Ascending aorta (tissue), 2 donors: ENCODE measurements around the gene DRAP1. TPM values are rescaled to one million over a fixed set of nuclear protein-coding genes. Genes with fewer than 3 reads are reported as not detected.

Experiments
- DNase-seq, 2 donors: peaks; one replicate each; pipeline ENCODE4 v3.0.0-alpha.2; 2019; ENCODE audit warnings: low spot score in 2 of 2
- H3K27ac ChIP-seq, 2 donors: fragments of 200-600 bp; sonication (generic); one replicate each; pipeline ENCODE4 v1.5.1; 2016 to 2017; ENCODE audit warnings: mild to moderate bottlenecking in 1 of 2
- H3K27me3 ChIP-seq: fragments of 200-600 bp; sonication (generic); one replicate; pipeline ENCODE4 v1.5.1; 2017
- H3K36me3 ChIP-seq, 2 donors: fragments of 200-600 bp; sonication (generic); one replicate each; pipeline ENCODE4 v1.5.1; 2016
- H3K4me1 ChIP-seq, 2 donors: fragments of 200-600 bp; sonication (generic); one replicate each; pipeline ENCODE4 v1.5.1; 2016 to 2017; ENCODE audit warnings: mild to moderate bottlenecking in 1 of 2
- H3K4me3 ChIP-seq, 2 donors: fragments of 200-600 bp; sonication (generic); one replicate each; pipeline ENCODE4 v1.5.1; 2016 to 2017; ENCODE audit warnings: mild to moderate bottlenecking in 1 of 2
- H3K9me3 ChIP-seq, 2 donors: fragments of 200-600 bp; sonication (generic); one replicate each; pipeline ENCODE4 v1.5.1; 2016
- intact Hi-C: fragments of 100-400 bp; cut with DNase I; formaldehyde crosslinking; loops from one replicate; pipeline ENCODE4 v1.15.1; 2023
- total RNA-seq: library from RNA; depleted of rRNA; stranded (reverse); fragments of >200 nt; gene quantifications from one replicate; pipeline ENCODE4 v1.1.0, GENCODE V29; 2016
- TF ChIP-seq, protein P1 (sequence below), 3 experiments: fragments of 200-600 bp in 2 of 3; fragments of 450-650 bp in 1 of 3; sonication (generic) in 2 of 3; IDR thresholded peaks; one replicate each; pipeline ENCODE4 v1.5.1; 2016 to 2019; ENCODE audit warnings: antibody characterized with exemption in 3 of 3, mild to moderate bottlenecking in 1 of 3, moderate library complexity in 1 of 3

Gene DRAP1
- total RNA-seq, 1 donor from 2014 or later, result 135 TPM

DNA sequence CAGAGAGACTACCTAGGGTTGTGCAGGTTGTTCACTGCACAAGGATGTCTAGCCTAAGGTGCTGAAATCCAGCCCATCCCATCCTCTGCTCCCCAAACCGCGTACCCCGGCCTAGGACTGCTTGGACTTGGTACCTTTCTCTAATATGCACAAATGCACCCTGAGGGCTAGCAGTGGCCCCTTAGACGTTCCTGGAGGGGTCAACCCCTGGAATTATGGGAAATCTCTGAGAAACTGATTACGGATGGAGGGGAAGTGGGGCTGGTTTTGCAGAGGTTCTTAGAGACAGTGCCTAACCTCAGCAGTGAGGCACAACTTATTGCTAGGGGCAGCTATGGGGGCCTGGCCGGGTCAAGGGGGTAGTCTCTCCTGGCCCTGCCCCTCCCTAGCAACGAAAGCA, 2.8 kb upstream of the DRAP1 start:
- peak overlapping the region in 1 of 2 donors; percentile 98 for H3K4me3 ChIP-seq
- H3K27me3 ChIP-seq, result no peaks in the 10 kb centered on the region
- peak overlapping the region; percentile 96 to 98 for H3K27ac ChIP-seq
- peaks cover 47 to 63% of the 10 kb centered on the region in 2 donors for H3K4me1 ChIP-seq
- TF ChIP-seq, protein P1, sequence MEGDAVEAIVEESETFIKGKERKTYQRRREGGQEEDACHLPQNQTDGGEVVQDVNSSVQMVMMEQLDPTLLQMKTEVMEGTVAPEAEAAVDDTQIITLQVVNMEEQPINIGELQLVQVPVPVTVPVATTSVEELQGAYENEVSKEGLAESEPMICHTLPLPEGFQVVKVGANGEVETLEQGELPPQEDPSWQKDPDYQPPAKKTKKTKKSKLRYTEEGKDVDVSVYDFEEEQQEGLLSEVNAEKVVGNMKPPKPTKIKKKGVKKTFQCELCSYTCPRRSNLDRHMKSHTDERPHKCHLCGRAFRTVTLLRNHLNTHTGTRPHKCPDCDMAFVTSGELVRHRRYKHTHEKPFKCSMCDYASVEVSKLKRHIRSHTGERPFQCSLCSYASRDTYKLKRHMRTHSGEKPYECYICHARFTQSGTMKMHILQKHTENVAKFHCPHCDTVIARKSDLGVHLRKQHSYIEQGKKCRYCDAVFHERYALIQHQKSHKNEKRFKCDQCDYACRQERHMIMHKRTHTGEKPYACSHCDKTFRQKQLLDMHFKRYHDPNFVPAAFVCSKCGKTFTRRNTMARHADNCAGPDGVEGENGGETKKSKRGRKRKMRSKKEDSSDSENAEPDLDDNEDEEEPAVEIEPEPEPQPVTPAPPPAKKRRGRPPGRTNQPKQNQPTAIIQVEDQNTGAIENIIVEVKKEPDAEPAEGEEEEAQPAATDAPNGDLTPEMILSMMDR (IDR thresholded peaks at IDR 0.05), result no peak
- intact Hi-C loops, result loop anchor here (5.0 kb wide), 1 partner anchor 254 kb away; the partner anchor contains the start of gene RELA
- no peak for DNase-seq
- peaks cover 0 to 5% of the 10 kb centered on the region in 2 donors for H3K36me3 ChIP-seq
- no peaks in the 10 kb centered on the region for H3K9me3 ChIP-seq

GRCh38 chr11:65917077-65917433, 2.2 kb upstream of the DRAP1 start:
- peaks cover 2 to 8% of the 10 kb centered on the region in 2 donors for H3K36me3 ChIP-seq
- no peaks in the 10 kb centered on the region for H3K9me3 ChIP-seq
- DNase-seq, result no peak
- peak overlapping the region; percentile 79 to 98 for H3K4me3 ChIP-seq
- peaks cover 45 to 56% of the 10 kb centered on the region in 2 donors for H3K4me1 ChIP-seq
- H3K27me3 ChIP-seq, result no peaks in the 10 kb centered on the region
- TF ChIP-seq, protein P1 (IDR thresholded peaks at IDR 0.05), result no peak
- intact Hi-C loops, result loop anchor here (5.0 kb wide), 1 partner anchor 255 kb away; the partner anchor contains the start of gene RELA
- H3K27ac ChIP-seq, result peak overlapping the region; percentile 96 to 98

DNA sequence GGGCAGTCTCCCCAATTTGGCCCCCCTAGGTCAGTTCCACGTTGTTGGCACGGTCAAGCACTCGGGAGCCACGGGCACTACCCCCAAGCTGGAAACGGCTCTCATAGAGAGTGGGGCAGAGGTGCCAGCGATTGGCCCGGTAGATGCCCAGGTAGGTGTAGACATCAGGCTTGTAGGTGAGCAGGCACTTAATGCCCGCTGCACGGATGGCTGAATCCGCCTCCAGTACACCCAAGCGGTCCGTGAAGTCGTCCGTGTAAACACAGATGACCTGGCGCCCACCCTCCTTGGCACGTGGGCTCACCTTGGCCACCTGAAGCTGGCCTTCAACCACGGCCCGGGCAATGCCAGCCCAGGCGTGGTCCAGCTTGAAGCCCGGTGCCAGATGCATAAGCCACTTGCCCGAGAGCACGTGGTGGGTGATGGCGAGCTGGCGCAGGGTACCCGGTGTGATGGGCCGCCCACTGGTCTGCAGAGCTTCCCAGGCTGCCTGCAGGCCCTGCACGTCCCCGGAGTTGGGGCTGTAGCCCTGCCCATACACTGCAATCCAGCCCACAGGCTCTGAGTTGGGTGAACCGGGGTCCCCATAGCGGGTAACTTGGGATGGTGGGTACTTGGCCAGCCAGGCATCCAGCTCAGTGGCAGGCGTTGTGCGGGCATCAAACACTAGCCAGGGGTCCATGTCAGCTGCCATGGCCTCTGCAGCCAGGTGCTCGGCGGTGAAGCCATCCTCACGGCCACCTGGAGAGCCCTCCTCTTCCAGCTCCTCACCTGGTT, 1.6 kb upstream of the DRAP1 start:
- peak overlapping the region; percentile 96 to 98 for H3K27ac ChIP-seq
- no peak for DNase-seq
- intact Hi-C loops, result loop anchor here (2.0 to 5.0 kb wide), 3 partner anchors 255 to 891 kb away; partner anchors contain the start of genes RAB1B, RELA and SNX15
- H3K4me1 ChIP-seq, result peaks cover 43 to 50% of the 10 kb centered on the region in 2 donors
- peak overlapping the region; percentile 79 to 98 for H3K4me3 ChIP-seq
- H3K27me3 ChIP-seq, result no peaks in the 10 kb centered on the region
- H3K9me3 ChIP-seq, result no peaks in the 10 kb centered on the region
- peaks cover 7 to 14% of the 10 kb centered on the region in 2 donors for H3K36me3 ChIP-seq
- TF ChIP-seq, protein P1 (IDR thresholded peaks at IDR 0.05), result no peak

DNA sequence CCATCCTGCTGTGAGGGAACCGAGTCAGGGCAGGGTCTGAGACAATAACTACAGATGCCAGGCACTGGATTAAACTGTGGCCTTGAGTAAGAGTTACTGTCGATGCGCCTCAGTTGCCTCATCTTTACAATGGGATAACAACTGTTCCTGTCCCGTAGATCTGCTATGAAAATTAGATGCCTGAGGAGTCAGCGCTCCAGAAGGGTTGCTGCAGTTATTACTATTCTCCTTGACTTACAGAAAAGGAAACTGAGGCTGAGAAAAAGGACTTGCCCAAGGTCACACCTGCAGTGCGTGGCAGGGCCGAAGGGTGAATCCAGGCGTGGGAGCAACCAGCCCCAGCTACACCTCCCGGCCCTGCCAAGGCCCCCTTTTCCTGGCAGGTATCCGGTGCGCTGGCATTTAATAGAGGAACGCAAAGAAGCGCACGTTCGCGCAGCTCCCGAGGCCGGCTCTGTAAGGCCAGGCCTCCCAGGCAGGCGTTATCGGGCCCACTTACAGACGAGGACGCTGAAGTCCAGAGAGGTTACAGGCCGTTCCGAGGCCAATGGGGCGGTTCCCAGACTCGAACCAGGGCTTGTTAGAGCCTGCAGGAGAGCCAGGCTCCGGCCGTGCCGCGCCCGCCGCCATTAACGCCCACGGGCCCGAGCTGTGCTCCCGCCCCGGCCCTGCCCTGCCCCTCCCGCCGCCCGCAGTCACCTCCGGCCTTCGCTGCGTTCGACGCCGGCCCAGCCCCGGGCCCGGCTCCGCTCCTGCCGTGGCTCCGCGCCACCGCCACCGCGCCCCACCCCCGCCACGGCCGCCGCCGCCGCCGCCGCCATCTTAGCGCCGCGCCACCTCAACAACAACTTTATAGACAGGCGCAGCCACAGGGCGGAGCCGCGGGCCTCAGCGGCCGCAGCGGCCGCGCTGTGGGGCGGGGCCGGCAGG, 750 bp upstream of the DRAP1 start, which contains the start of gene C11orf68:
Gene C11orf68, minus strand, starts transcription at position 852 of the 930 bp plus-strand sequence. Its CDS starts 31 bp downstream, at position 821.
- Histone ChIP-seq H3K9me3 (no peaks in the 10 kb centered on the region), H3K4me1 (peaks cover 43 to 45% of the 10 kb centered on the region in 2 donors), H3K27ac (peak within 1 kb of the TSS; percentile 96 to 98), H3K4me3 (peak within 1 kb of the TSS; percentile 79 to 98), H3K27me3 (no peaks in the 10 kb centered on the region), H3K36me3 (peaks cover 12 to 20% of the 10 kb centered on the region in 2 donors)
- DNase-seq, result peak in 1 of 2 donors; percentile 76
- intact Hi-C loops, result loop anchor here (1.0 to 5.0 kb wide), 9 partner anchors 18 to 892 kb away; partner anchors contain the start of genes CFL1, FIBP, FOSL1 and KAT5
- TF ChIP-seq, protein P1 (IDR thresholded peaks at IDR 0.05), result no peak
